ENCODE measurements around the gene C11orf68.

C11orf68 gene

GRCh38 chr11:65872586-65873317 is 46.1 kb downstream of the C11orf68 start, which contains the start of gene EFEMP2:
TSS of gene EFEMP2 (minus strand) at chr11:65872800. CDS start at chr11:65872354, 446 bp downstream.
- FAIRE-seq = no peak
- DNase-seq (ENCODE audit: low spot score) = peak; percentile 44

- DNase-seq (ENCODE audit: low spot score) (peak; percentile 35), FAIRE-seq (no peak)
Observed at GRCh38 chr11:65871811-65872548, 46.9 kb downstream of the C11orf68 start.

- DNase-seq (ENCODE audit: low spot score) (no peak), FAIRE-seq (no peak)
Observed at GRCh38 chr11:65870706-65871681, 47.9 kb downstream of the C11orf68 start.

GRCh38 chr11:65870307-65870658 is 48.6 kb downstream of the C11orf68 start:
- no peak for DNase-seq (ENCODE audit: low spot score)
- no peak for FAIRE-seq

GRCh38 chr11:65869643-65870306 is 49.1 kb downstream of the C11orf68 start:
- DNase-seq (ENCODE audit: low spot score) = no peak
- no peak for FAIRE-seq

- FAIRE-seq = no peak
Observed at GRCh38 chr11:65868907-65869306, 50.0 kb downstream of the C11orf68 start.

GRCh38 chr11:65868076-65868667 is 50.7 kb downstream of the C11orf68 start:
- DNase-seq (ENCODE audit: low spot score) (no peak), FAIRE-seq (peak; percentile 32)

More at GRCh38 chr11:65868907-65869306, 50.0 kb downstream of the C11orf68 start:
- DNase-seq (ENCODE audit: low spot score) = no peak

GRCh38 chr11:65867284-65868071 is 51.4 kb downstream of the C11orf68 start:
- DNase-seq (ENCODE audit: low spot score) = no peak
- no peak for FAIRE-seq

All from urothelium cell line (cell line).